IMR-90 (cell line): Measurements from ENCODE around the gene PROM2.

Source experiments
- CTCF ChIP-seq: conservative IDR thresholded peaks from 2 replicates; pipeline ENCODE4 v1.5.1; 2012; ENCODE audit warnings: mild to moderate bottlenecking, low read depth, low read length, improper control_type of control experiment
- FOS ChIP-seq: fragments of 150-350 bp; IDR thresholded peaks from 2 replicates; pipeline ENCODE4 v1.6.1; 2016; ENCODE audit warnings: low read depth, low read length
- MAFK ChIP-seq: IDR thresholded peaks from 2 replicates; pipeline ENCODE4 v1.6.1; 2012; ENCODE audit warnings: low read depth, low read length, improper control_type of control experiment
- POLR2A ChIP-seq: IDR thresholded peaks from 2 replicates; pipeline ENCODE4 v1.6.1; 2012; ENCODE audit warnings: mild to moderate bottlenecking, low read depth, low read length
- RFX5 ChIP-seq: IDR thresholded peaks from 2 replicates; pipeline ENCODE4 v1.8.0; 2012; ENCODE audit warnings: low read depth, mild to moderate bottlenecking, low read length, moderate library complexity
- SMC3 ChIP-seq: fragments of 150-350 bp; IDR thresholded peaks from 2 replicates; pipeline ENCODE4 v1.6.1; 2016; ENCODE audit warnings: low read depth, mild to moderate bottlenecking, antibody characterized with exemption, low read length, moderate library complexity
- TF ChIP-seq, protein P1 (sequence below): fragments of 150-350 bp; IDR thresholded peaks from 2 replicates; pipeline ENCODE4 v1.6.1; 2016; ENCODE audit warnings: low read depth, mild to moderate bottlenecking, low read length, moderate library complexity, borderline replicate concordance

- TF ChIP-seq POLR2A (no peak), CTCF (no peak), RFX5 (no peak), MAFK (no peak), FOS (no peak), SMC3 (no peak)
- TF ChIP-seq, protein P1, sequence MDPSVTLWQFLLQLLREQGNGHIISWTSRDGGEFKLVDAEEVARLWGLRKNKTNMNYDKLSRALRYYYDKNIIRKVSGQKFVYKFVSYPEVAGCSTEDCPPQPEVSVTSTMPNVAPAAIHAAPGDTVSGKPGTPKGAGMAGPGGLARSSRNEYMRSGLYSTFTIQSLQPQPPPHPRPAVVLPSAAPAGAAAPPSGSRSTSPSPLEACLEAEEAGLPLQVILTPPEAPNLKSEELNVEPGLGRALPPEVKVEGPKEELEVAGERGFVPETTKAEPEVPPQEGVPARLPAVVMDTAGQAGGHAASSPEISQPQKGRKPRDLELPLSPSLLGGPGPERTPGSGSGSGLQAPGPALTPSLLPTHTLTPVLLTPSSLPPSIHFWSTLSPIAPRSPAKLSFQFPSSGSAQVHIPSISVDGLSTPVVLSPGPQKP = no peak
Measured at GRCh38 chr2:95296011-95296410, 21.8 kb downstream of the PROM2 start.
